Lower leg skin (tissue), 3 donors: Measurements from ENCODE around the gene PLD2.

Experiments used
- CTCF ChIP-seq, 3 donors: fragments of 450-650 bp; IDR thresholded peaks; one replicate each; pipeline ENCODE4 v1.5.1; 2016; ENCODE audit warnings: antibody characterized with exemption in 3 of 3, mild to moderate bottlenecking in 3 of 3, moderate library complexity in 2 of 3
- POLR2A ChIP-seq, 2 donors: fragments of 450-650 bp; IDR thresholded peaks; one replicate each; pipeline ENCODE4 v1.6.1; 2016 to 2017; ENCODE audit warnings: antibody characterized with exemption in 2 of 2, mild to moderate bottlenecking in 1 of 2, moderate library complexity in 1 of 2

GRCh38 chr17:4858882-4859260 lies 51.9 kb downstream of the PLD2 start:
- no peak for TF ChIP-seq CTCF (IDR thresholded peaks at IDR 0.05)
- no peak for TF ChIP-seq POLR2A (IDR thresholded peaks at IDR 0.05)
